Measurements from ENCODE around the gene GSTK1.

DNA sequence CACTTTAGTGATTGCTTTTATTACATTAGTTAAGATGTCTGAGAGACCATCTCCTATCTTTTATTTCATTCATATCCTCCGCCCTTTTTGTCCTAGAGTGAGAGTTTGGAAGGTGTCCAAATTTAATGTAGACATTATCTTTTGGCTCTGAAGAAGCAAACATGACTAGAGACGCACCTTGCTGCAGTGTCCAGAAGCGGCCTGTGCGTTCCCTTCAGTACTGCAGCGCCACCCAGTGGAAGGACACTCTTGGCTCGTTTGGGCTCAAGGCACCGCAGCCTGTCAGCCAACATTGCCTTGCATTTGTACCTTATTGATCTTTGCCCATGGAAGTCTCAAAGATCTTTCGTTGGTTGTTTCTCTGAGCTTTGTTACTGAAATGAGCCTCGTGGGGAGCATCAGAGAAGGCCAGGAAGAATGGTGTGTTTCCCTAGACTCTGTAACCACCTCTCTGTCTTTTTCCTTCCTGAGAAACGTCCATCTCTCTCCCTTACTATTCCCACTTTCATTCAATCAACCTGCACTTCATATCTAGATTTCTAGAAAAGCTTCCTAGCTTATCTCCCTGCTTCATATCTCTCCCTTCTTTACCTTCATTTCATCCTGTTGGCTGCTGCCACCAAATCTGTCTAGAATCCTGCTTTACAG is 42.3 kb downstream of the GSTK1 start:
- TF ChIP-seq POLR2A (IDR thresholded peaks at IDR 0.05; ENCODE audit: low read depth, low read length) (no peak), POLR2AphosphoS5 (IDR thresholded peaks at IDR 0.05; ENCODE audit: low read depth, low read length) (no peak)

Data from GM12892 (cell line).